22Rv1 (cell line): ENCODE data around the gene ARHGAP23.
"Not testable (repeated sequence)": the region's sequence is repeated elsewhere in the genome, so short reads cannot be mapped to it uniquely, and the experiment has no call there.

Experiments used
- H3K27ac ChIP-seq: fragments of 450-650 bp; 2 replicates; pipeline ENCODE4 v1.5.1; 2017
- CTCF ChIP-seq: fragments of 450-650 bp; IDR thresholded peaks from 2 replicates; pipeline ENCODE4 v1.5.1; 2017; ENCODE audit warnings: mild to moderate bottlenecking
- ZFX ChIP-seq: fragments of 450-650 bp; IDR thresholded peaks from 2 replicates; pipeline ENCODE4 v1.6.1; 2017; ENCODE audit warnings: antibody characterized with exemption, borderline replicate concordance

Gene ARHGAP23

GRCh38 chr17:38484242-38485145 lies 56.2 kb downstream of the ARHGAP23 start:
- not testable (repeated sequence) for H3K27ac ChIP-seq
- peak; percentile 80 for TF ChIP-seq CTCF

- no peak overlapping the region for H3K27ac ChIP-seq
- no peak for TF ChIP-seq ZFX
- TF ChIP-seq CTCF = peak; percentile 39
These were observed 56.8 kb downstream of the ARHGAP23 start for GRCh38 chr17:38485146-38485468.

GRCh38 chr17:38485681-38486298 lies 57.5 kb downstream of the ARHGAP23 start:
- H3K27ac ChIP-seq = not testable (repeated sequence)

- H3K27ac ChIP-seq = not testable (repeated sequence)
These were observed 61.5 kb downstream of the ARHGAP23 start for GRCh38 chr17:38489774-38490173.

- H3K27ac ChIP-seq = not testable (repeated sequence)
These were observed 63.2 kb downstream of the ARHGAP23 start for GRCh38 chr17:38491346-38492066.

- H3K27ac ChIP-seq = not testable (repeated sequence)
- peak; percentile 36 for TF ChIP-seq CTCF
These were observed 64.1 kb downstream of the ARHGAP23 start for GRCh38 chr17:38492067-38493040.

- H3K27ac ChIP-seq = not testable (repeated sequence)
These were observed 65.9 kb downstream of the ARHGAP23 start for GRCh38 chr17:38494152-38494551.

GRCh38 chr17:38497656-38498055 lies 69.4 kb downstream of the ARHGAP23 start:
- not testable (repeated sequence) for H3K27ac ChIP-seq

GRCh38 chr17:38498353-38498752 lies 70.1 kb downstream of the ARHGAP23 start:
- no peak for TF ChIP-seq CTCF
- TF ChIP-seq ZFX = no peak
- H3K27ac ChIP-seq = no peak overlapping the region

GRCh38 chr17:38499230-38499629 lies 71.0 kb downstream of the ARHGAP23 start:
- not testable (repeated sequence) for H3K27ac ChIP-seq

- not testable (repeated sequence) for H3K27ac ChIP-seq
These were observed 73.5 kb downstream of the ARHGAP23 start for GRCh38 chr17:38501718-38502117.

- H3K27ac ChIP-seq = not testable (repeated sequence)
These were observed 75.1 kb downstream of the ARHGAP23 start for GRCh38 chr17:38503286-38503913.
